Measurements from ENCODE around the gene SMCHD1. TPM values are rescaled to one million over a fixed set of nuclear protein-coding genes. Genes with fewer than 3 reads are reported as not detected.

SMCHD1 gene
- total and polyA plus RNA-seq, 2 experiments from 2014 or later = 13.0 to 63.9 TPM

GRCh38 chr18:2746274-2746673 is 90.7 kb downstream of the SMCHD1 start:
- Histone ChIP-seq H2AFZ (no peak overlapping the region), H3K36me3 (replicated peaks; ENCODE audit: insufficient read depth, low read depth) (no peaks in the 10 kb centered on the region), H3K4me3 (no peak overlapping the region), H3K4me1 (ENCODE audit: insufficient read depth) (no peaks in the 10 kb centered on the region), H3K9me3 (ENCODE audit: low read depth) (no peaks in the 10 kb centered on the region), H3K4me2 (no peak overlapping the region), H3K27me3 (no peaks in the 10 kb centered on the region), H3K27ac (no peak overlapping the region), H4K20me1 (ENCODE audit: insufficient read depth, poor library complexity, severe bottlenecking) (no peaks in the 10 kb centered on the region), H3K9me2 (replicated peaks; ENCODE audit: insufficient read depth) (no peaks in the 10 kb centered on the region), H3K79me2 (no peaks in the 10 kb centered on the region)
- no peak for DNase-seq (ENCODE audit: low spot score)
- TF ChIP-seq EZH2phosphoT487 (IDR thresholded peaks at IDR 0.05; ENCODE audit: low read depth, severe bottlenecking, unreplicated experiment) (no peak), EZH2 (IDR thresholded peaks at IDR 0.05; ENCODE audit: borderline replicate concordance) (no peak), CTCF (IDR thresholded peaks at IDR 0.05; ENCODE audit: poor library complexity) (no peak)

- Histone ChIP-seq H3K79me2 (no peaks in the 10 kb centered on the region), H3K9me3 (ENCODE audit: low read depth) (no peaks in the 10 kb centered on the region), H3K27ac (no peak overlapping the region), H4K20me1 (ENCODE audit: insufficient read depth, poor library complexity, severe bottlenecking) (no peaks in the 10 kb centered on the region), H3K36me3 (replicated peaks; ENCODE audit: insufficient read depth, low read depth) (no peaks in the 10 kb centered on the region), H3K4me1 (ENCODE audit: insufficient read depth) (no peaks in the 10 kb centered on the region), H3K9me2 (replicated peaks; ENCODE audit: insufficient read depth) (no peaks in the 10 kb centered on the region), H2AFZ (no peak overlapping the region), H3K4me2 (no peak overlapping the region), H3K27me3 (no peaks in the 10 kb centered on the region), H3K4me3 (no peak overlapping the region)
- 77% methylated on average over 1 of the region's 1 CpG for WGBS (ENCODE audit: low lambda C conversion rate, missing lambda C conversion rate)
- no peak for DNase-seq (ENCODE audit: low spot score)
- no peak for TF ChIP-seq CTCF (IDR thresholded peaks at IDR 0.05; ENCODE audit: poor library complexity)
- no peak for TF ChIP-seq EZH2 (IDR thresholded peaks at IDR 0.05; ENCODE audit: borderline replicate concordance)
These were observed 102.8 kb downstream of the SMCHD1 start for GRCh38 chr18:2758309-2758708.

GRCh38 chr18:2774669-2775068 is 119.1 kb downstream of the SMCHD1 start:
- H3K4me1 ChIP-seq (ENCODE audit: insufficient read depth) = no peaks in the 10 kb centered on the region
- H3K36me3 ChIP-seq (replicated peaks; ENCODE audit: insufficient read depth, low read depth) = no peaks in the 10 kb centered on the region
- H3K27me3 ChIP-seq = no peaks in the 10 kb centered on the region
- H3K27ac ChIP-seq = no peak overlapping the region
- TF ChIP-seq EZH2 (IDR thresholded peaks at IDR 0.05; ENCODE audit: borderline replicate concordance) (no peak), EZH2phosphoT487 (IDR thresholded peaks at IDR 0.05; ENCODE audit: low read depth, severe bottlenecking, unreplicated experiment) (no peak), CTCF (IDR thresholded peaks at IDR 0.05; ENCODE audit: poor library complexity) (no peak)
- H3K4me2 ChIP-seq = no peak overlapping the region
- 97% methylated on average over 2 of the region's 2 CpGs for WGBS (ENCODE audit: low lambda C conversion rate, missing lambda C conversion rate)
- H4K20me1 ChIP-seq (ENCODE audit: insufficient read depth, poor library complexity, severe bottlenecking) = no peaks in the 10 kb centered on the region
- H3K4me3 ChIP-seq = no peak overlapping the region
- no peak overlapping the region for H2AFZ ChIP-seq
- no peaks in the 10 kb centered on the region for H3K79me2 ChIP-seq
- DNase-seq (ENCODE audit: low spot score) = no peak
- H3K9me3 ChIP-seq (ENCODE audit: low read depth) = no peaks in the 10 kb centered on the region
- H3K9me2 ChIP-seq (replicated peaks; ENCODE audit: insufficient read depth) = no peaks in the 10 kb centered on the region

- H3K27me3 ChIP-seq = no peaks in the 10 kb centered on the region
These were observed 121.1 kb downstream of the SMCHD1 start for GRCh38 chr18:2776601-2777000.

More at GRCh38 chr18:2776601-2777000, 121.1 kb downstream of the SMCHD1 start:
- Histone ChIP-seq H3K27ac (no peak overlapping the region), H3K4me1 (ENCODE audit: insufficient read depth) (no peaks in the 10 kb centered on the region), H3K4me3 (no peak overlapping the region), H3K79me2 (no peaks in the 10 kb centered on the region), H4K20me1 (ENCODE audit: insufficient read depth, poor library complexity, severe bottlenecking) (no peaks in the 10 kb centered on the region), H3K4me2 (no peak overlapping the region), H3K9me3 (ENCODE audit: low read depth) (no peaks in the 10 kb centered on the region), H3K9me2 (replicated peaks; ENCODE audit: insufficient read depth) (no peaks in the 10 kb centered on the region), H2AFZ (no peak overlapping the region), H3K36me3 (replicated peaks; ENCODE audit: insufficient read depth, low read depth) (no peaks in the 10 kb centered on the region)
- WGBS (ENCODE audit: low lambda C conversion rate, missing lambda C conversion rate) = 90% methylated on average over 3 of the region's 3 CpGs
- no peak for DNase-seq (ENCODE audit: low spot score)
- no peak for TF ChIP-seq EZH2 (IDR thresholded peaks at IDR 0.05; ENCODE audit: borderline replicate concordance)
- no peak for TF ChIP-seq CTCF (IDR thresholded peaks at IDR 0.05; ENCODE audit: poor library complexity)
- no peak for TF ChIP-seq EZH2phosphoT487 (IDR thresholded peaks at IDR 0.05; ENCODE audit: low read depth, severe bottlenecking, unreplicated experiment)

Measured in hepatocyte (in vitro differentiated cells).